T-helper 22 cell (primary cell): ENCODE data around the gene GCLC.

Source experiments
- DNase-seq: peaks from one replicate; pipeline ENCODE4 v3.0.0-alpha.2; 2020; ENCODE audit warnings: low read depth

GCLC gene

DNA sequence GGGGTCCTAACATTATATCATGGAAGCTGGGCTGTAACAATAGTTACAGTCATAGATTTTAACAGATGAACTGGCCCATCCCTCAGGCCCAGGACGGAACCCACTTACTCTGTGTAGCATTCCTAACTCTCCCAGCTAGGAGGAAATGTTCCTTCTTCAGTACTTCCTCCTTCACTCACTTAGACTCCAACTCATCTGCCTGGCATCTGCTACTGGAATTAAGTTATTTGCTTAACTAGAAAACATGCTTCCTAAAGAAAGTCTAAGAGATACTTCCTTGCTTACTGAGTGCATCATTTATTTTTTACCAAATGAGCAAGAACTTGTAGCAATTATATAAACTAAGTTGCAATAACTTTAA is 20.5 kb downstream of the GCLC start:
- DNase-seq = no peak

DNA sequence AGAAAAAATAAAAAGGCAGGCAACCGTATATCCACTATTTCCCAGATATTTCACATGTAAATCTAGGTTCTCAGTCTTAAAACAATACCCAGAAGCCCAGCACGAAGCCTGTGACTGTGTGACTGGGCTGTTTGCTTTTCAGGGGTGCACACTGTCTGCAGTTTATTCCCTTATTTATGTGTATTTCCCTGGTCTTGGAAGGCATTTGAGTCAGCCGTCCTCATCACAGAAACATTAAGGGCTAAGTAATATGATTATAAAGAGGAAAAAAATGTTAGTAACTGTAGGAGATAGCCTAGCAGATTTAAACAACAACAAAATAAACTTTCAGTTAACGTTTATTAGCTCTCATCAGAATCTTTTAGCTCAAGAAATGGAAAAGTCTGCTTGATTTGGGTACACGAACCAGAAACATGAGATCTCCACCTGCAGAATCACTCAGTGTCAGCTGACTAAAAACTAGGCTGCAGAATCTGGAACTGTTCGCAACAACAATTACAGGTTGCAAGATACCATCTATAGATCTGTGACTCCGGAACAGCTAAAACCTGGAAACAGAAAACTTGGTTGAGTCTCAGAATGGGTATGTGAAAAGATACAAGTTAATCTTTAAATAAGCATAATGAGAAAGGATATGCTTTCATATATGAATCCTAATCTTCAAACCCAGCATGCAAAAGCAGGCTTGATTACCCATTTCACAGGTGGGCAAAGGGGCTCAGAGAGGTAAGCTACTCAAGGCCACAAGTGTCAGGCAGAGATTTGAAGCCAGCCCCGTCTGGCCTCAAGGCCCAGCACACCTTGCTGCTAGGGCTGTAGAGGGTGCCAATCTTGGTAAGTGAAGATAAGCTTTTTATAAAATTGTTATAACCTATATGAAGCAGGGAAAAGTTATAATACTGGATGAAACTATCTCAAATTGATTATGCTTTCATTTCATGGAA is 21.1 kb downstream of the GCLC start:
- DNase-seq = no peak

DNA sequence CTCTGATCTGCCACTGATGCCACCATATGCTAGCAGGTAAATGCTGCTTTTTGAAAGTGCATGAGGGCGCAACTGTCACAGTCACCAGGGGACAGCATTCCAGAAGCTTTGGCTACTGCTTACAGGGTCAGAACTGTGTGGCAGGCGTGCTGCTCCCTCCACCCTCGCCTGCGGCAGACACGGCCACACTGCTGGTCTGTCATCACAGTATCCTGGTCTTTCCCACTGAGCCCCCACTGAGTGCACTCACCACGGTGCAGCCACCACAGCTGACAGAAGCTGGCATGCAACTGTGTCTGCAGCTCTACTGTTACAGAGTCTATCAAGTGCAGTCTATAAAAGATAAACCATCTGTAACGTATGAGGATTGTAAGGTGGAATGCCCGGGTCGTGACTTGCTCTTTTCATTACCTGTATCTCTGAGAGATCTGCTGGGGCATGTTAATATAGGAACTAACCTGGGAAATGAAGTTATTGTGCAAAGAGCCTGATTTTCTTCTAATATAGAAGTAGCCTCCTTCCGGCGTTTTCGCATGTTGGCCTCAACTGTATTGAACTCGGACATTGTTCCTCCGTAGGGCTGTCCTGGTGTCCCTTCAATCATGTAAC is 24.5 kb downstream of the GCLC start:
- no peak for DNase-seq

DNA sequence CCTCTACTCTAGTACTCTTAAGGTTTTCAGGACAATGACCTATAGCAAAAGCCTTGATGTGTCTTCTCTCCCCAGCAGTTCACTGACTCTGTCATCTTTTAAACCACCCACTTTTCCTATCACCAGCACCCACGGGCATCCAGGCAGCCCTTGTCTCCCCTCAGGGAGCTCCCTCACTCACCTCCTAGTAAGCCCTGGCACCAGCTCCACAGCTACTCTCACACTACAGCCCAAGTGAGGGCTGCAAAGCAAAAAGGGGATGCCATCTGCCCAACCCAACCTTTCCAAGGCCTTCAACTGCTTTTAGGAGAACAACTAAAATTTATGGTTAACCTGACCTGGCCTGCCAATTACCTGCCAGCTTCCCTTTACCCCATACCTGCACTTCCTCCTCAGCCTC is 26.0 kb downstream of the GCLC start:
- DNase-seq = no peak

DNA sequence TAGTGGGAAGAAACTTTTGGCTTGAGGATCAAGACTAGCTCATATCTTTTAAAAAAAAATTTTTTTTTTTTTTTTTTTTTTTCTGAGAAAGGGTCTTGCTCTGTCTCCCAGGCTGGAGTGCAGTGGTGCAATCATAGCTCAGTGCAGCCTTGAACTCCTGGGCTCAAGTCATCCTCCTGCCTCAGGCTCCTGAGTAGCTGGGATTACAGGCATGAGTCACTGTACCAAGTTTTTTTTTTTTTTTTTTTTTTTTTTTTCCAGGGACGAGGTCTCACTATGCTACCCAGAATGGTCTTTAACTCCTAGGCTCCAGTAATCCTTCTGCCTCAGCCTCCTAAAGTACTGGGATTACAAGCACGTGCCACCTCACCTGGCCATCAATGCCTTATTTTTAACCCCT is 27.9 kb downstream of the GCLC start:
- no peak for DNase-seq

DNA sequence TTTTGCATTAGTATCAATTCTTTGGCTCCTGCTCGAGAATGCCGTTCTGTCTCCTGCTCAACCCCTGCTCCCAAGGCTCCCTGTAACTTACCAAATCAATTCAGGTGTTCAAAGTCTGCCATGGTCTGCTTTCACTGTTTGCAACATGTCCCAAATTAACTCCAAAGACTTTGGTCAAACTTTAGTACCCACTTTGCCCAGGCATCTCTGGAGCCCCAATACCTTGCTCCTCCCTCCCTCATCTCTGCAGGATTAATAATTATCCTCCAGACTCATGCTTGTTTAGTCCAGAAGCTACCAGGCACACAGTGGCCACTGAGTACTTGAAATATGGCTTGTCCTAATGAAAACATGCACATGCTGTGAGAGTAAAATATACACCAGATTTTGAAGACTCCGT is 30.2 kb downstream of the GCLC start:
- no peak for DNase-seq

DNA sequence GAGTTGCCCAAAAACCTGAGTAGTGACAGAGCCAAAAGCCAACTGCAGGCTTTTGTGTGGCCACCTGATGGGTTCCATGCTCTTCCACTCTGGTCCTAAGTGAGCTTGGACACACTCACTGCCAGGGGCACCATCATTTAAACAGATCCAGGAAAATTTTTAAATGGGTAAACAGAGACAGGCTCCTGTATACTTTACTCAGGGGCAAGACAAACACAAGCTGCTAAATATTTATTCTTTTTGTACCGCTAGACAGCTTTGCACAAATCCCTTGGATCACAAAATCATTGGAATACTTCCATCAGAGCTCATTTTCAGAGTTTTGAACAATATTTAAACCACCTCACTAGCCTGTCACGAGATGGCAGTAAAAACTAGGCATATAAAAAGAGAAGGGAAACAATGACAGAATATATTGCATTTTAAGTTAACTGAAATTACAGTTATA is 31.4 kb downstream of the GCLC start:
- no peak for DNase-seq

DNA sequence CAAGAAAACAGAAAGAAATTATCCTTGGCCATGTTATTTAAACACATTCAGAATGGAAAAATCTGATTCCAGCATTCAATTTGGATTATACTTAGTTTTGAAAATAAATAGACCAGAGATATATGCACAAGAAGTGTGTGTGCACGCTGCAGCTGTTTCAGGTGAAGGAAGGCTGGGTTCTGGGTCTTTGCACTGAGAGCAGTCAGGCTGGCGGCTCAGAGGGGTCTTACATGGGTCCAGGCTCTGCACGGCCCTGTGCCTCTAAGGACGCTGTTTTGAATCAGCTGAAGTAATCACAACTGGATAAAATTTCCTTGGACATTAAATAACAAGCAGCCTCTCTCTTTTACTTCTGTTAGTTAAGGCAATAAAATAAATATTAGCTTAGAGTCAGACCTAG is 31.8 kb downstream of the GCLC start:
- no peak for DNase-seq

DNA sequence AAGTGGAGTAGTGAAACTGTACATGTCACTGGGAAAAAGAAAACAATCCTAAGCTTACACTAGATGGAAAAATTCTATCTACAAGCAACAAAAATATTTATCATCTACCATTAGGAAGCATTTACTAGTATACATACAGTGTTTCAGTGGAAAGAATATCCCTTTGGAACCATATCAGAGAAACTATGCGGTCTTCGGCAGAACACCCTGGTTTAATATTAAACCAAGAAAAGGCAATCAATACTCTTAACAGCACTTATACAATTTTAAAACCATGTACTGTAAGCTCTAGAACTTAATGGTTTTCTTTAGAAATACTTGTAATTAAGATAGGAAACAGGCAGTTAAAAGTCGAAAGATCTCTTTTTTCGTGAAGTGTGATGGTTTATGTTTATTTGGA is 32.3 kb downstream of the GCLC start:
- no peak for DNase-seq

DNA sequence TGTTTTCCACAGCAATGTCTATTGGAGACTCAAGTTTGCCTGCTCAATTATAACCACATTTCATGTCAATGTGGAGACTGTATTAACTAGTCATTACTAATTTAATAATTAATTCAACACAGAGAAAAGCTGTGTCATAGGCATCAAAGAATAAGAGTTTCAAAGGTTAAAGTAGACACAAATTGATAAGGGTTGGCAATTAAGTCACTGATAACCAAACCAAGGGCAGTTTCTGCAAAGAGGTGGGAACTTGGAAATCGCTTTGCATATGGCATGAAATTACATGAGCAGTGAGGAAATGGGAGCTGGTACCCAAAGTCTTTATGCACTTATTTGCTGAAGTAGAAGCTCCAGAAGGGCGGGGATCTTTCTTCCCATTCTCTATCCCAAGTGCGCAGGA is 34.2 kb downstream of the GCLC start:
- DNase-seq = no peak

DNA sequence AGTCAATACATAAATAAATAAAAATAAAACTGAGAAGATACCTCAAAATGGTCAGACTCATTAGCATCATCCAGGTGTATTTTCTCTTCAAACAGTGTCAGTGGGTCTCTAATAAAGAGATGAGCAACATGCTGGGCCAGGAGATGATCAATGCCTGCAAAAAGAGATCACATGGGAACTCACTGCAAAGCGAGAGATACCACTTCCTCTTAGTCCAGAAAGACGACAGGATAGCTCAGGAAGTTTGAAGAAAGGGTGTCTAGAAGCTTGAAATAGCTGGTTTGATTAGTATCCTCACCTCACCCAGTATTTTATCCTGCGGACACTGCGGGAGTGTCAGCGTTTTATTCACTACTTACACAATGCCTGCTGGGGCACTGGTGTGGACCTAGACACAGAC is 38.0 kb downstream of the GCLC start:
- DNase-seq = no peak

DNA sequence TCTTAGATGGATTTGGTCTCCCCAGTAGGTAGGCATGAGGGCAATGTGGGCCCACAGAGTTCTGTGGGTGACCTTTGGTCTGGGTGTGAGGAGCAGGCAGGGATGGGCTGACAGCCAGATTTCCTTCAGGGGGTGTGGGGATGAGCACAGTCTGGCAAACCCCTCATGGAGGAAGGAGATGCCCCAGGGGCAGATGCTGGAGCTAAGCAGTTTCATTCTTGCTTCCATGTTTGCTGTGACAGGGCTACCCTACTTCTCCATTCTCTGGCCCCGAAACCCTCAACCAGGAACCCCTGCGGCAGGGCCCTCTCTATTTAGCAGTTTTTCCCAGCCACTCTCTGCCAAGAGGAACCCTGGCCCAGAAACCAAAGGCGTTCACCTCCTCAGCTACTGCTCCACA is 40.4 kb downstream of the GCLC start:
- no peak for DNase-seq

DNA sequence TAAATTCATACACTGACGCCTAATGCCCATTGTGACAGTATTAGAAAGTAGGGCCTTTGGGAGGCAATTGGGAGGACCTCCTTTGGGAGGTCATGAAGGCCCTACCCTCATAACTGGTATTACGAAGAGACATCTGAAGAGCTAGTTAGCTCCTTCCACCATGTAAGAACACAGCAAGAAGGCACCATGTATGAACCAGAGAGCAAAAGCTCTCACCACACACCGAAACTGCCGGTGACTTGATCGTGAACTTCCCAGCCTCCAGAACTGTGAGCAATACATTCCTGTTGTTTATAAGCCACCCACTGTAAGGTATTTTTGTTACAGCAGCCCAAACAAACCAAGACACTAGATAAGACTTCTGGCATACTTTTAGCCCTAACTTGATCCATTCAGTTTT is 41.8 kb downstream of the GCLC start:
- no peak for DNase-seq

DNA sequence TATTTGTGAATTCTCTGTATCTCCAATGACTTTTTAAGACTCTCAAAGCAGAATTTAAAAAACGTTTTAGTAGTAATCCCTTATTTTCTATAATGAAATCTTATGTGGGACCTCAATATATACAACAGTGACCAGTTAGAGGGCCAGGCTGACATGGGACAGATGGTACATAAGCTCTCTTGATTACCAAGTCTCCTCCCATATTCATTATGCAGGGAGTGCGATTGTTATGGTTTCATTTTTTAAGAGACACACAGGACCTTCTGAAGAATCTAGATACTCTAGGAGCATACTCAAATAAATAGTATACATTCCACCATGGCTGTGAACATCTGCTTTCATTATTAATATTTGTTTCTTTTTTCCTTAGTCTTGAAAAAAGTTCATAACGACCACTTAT is 43.5 kb downstream of the GCLC start:
- DNase-seq = no peak

DNA sequence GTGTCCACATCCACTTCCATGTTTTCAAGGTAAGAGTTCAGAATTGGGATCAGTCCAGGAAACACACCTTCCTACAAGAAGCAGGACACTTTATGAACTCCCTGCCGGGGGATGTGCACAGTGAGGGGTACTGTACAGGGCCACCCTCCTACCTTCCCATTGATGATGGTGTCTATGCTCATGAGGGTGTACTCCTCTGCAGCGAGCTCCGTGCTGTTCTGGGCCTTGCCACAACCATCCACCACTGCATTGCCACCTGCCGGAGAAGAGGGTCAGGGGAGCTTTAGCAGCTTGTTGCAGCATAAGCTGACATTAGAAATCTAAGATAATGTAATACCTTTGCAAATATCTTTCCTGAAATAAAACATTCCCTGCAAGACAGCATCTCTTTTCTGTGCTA is 44.8 kb downstream of the GCLC start:
- no peak for DNase-seq

DNA sequence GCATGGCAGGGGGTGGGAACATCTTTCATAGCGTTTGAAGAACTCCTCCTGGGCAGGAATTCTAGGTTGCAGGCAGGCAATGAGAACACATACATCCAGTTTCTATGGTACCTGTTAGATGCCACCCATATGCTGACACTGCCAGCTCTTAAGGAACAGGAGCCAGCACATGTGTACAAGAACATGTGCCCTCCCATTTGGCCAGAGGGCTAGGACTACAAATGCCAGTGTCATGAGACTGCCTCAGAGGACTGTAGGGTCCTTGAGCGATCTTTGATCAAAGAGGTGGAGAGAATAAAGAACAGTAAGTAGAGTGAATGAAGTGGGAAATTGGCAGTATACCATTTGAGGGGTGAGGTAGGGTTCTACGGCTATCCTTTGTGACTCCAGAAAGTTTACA is 45.8 kb downstream of the GCLC start:
- no peak for DNase-seq

DNA sequence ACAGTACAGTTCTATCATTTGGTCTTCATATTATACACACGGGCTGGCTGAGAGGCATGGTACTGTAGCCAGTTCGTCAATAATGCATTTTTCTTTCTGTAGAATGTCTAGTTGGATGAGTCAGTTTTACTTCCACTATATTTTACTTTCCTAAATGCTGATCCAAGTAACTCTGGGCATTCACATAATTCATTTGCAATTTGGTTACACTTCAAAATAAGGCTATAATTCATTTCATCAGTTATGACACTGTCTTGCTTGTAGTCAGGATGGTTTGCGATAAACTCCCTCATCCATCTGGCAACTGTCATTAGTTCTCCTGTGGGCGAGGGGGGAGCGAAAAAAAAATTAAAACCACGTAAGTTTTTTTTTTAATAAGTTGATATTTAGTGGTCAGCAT is 46.3 kb downstream of the GCLC start:
- no peak for DNase-seq

DNA sequence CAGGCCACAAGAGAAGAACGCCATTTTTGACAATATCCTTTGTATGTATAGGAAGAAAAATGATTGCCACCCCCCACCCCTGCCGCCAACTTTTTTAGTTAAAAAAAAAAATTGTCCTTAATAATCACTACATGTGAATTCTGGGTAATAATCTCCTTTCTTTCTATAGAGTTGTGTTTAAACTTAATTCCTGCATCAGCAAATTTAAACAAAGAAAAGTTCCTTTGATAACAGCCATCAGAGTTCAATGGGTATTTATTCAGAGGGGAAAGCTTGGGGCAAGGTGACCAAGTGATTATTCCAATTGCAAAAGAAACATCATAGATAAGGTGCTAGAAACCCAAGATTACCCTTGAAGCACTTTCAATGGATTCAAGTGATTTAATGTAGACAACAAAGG is 47.0 kb downstream of the GCLC start:
- no peak for DNase-seq

DNA sequence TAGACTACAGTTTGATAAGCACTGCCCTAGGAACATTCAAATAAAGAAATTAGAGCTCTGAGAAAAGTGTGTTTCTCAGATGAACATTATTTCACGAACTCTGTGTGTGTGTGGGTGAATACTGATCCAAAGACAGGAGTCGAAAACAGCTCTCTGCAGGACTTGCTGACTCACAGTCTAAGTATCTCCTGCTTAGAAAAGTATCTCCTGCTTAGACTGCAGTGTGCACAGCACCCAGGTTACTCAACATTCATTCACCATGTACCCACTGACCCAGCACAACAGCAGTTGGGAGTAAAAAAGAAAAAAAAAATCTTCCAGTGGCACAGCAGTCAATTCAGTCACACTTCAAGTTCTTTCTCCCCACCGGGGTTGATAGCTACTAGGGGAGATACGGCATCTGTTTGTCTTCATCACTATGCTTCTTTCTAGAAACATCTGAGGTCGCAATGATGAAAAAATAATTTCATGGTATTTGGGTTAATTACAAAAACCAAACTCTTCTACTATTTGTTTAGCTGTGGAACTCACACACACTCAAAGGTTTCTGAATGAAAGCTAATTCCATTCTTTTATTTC is 48.0 kb downstream of the GCLC start:
- DNase-seq = no peak

DNA sequence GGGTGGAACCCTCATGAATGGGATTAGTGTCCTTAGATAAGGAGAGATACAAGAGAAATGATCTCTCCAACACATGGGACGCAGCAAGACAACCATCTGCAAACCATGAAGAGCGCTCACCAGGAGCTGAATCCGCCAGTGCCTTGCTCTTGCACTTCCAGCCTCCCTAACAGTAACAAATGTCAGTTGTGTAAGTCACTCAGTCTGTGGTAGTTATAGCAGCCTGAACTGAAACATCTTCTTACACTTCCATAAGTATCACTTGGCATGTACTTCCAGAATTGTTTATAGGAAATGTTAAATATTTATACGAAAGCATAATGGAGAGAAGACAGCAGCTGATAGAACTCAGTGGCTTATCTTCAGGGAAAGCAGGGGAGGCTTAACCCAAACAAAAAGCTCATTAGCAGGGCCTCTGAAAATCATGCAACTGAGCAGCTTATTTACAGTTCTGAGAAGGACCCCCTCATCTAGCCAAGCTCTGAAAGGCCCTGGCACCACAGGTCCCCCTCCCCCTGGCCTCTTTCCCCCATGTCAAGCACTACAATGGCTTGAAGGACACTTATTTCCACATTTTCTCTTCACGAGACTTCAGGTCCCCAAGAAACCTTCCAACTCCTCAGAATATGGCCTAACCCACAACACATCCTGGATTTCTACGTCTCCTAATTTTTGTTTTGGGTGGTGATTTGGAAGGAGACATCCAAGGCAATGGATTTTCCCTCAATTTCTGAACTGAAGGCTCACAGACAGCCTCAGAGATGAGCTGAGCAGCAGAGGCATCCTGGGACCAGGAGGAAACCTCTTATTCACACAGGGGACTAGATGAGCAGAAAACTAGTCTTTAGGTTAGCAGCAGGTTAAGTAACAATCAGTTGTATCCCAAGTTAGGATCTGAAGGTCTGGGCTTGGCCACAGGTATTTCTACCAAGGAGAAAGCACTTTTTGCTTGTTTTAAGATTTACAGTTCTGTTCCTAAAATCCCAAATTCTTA is 49.1 kb downstream of the GCLC start:
- DNase-seq = no peak

DNA sequence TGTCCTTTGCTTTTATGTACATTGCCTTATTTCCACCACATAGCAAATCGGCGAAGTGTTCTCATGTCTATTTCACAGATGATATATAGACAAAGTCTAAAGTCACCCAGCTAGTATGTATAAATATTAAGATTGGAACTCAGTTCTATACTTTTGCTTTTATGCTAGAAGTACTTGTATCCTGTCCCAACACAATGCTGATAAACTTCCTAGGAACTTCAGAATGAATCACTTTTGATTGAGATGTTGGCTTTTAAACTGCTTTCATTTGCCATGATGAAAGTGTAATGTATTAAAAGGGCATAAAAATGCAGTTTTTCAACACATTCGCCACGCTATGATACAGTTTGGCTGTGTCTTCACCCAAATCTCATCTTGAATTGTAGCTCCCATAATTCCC is 50.8 kb downstream of the GCLC start:
- DNase-seq = no peak

DNA sequence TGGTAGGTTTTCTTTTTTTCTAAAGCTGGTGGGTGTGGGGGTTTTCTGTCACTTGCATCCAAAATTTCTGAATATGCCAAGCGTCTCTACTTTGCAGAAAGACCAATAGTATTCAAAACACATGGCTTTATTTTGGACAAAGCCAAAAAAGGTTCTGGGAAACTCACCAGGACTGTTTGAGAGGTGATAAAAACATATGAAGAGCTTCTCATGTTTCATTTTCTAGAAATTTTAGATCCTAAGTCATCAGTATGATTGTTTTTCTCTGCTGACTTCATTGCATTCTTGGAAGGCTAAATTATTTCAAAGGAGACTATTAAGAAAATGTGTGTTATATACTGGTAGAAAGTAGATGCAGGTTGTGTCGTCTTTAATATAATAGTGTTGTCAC is 51.3 kb downstream of the GCLC start:
- DNase-seq = no peak
